ENCODE data around the gene AP1S1. TPM values are rescaled to one million over a fixed set of nuclear protein-coding genes. Genes with fewer than 3 reads are reported as not detected.

AP1S1 gene
- total and polyA plus RNA-seq, 2 donors (not counting 1 experiment from before 2014, with no cell fraction given) = 10.3 to 16.3 TPM

DNA sequence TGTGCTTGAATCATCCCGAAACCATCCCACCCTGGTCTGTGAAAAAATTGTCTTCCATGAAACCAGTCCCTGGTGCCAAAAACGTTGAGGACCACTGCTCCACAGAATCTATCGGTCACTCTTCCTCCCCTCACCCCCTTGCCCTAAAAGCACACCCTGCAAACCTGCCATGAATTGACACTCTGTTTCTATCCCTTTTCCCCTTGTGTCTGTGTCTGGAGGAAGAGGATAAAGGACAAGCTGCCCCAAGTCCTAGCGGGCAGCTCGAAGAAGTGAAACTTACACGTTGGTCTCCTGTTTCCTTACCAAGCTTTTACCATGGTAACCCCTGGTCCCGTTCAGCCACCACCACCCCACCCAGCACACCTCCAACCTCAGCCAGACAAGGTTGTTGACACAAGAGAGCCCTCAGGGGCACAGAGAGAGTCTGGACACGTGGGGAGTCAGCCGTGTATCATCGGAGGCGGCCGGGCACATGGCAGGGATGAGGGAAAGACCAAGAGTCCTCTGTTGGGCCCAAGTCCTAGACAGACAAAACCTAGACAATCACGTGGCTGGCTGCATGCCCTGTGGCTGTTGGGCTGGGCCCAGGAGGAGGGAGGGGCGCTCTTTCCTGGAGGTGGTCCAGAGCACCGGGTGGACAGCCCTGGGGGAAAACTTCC is 28.2 kb upstream of the AP1S1 start:
- Mint-ChIP-seq H3K4me3 (peak overlapping the region; percentile 82), H3K4me1 (peaks cover 46% of the 10 kb centered on the region), H3K9me3 (ENCODE audit: insufficient read depth) (no peaks in the 10 kb centered on the region), H3K27me3 (peaks cover 37% of the 10 kb centered on the region), H3K27ac (peak overlapping the region; percentile 75)
- peaks cover 0 to 11% (median 0%) of the 10 kb centered on the region in 3 donors for H3K9me3 ChIP-seq (ENCODE audit: control extremely low read depth in 1 of 3, control insufficient read depth in 2 of 3, insufficient read depth in 1 of 3, low read length in 2 of 3)
- H2AFZ ChIP-seq (ENCODE audit: insufficient read depth, low read depth, low read length, poor library complexity, severe bottlenecking) = peak overlapping the region; percentile 56
- TF ChIP-seq, protein P1, sequence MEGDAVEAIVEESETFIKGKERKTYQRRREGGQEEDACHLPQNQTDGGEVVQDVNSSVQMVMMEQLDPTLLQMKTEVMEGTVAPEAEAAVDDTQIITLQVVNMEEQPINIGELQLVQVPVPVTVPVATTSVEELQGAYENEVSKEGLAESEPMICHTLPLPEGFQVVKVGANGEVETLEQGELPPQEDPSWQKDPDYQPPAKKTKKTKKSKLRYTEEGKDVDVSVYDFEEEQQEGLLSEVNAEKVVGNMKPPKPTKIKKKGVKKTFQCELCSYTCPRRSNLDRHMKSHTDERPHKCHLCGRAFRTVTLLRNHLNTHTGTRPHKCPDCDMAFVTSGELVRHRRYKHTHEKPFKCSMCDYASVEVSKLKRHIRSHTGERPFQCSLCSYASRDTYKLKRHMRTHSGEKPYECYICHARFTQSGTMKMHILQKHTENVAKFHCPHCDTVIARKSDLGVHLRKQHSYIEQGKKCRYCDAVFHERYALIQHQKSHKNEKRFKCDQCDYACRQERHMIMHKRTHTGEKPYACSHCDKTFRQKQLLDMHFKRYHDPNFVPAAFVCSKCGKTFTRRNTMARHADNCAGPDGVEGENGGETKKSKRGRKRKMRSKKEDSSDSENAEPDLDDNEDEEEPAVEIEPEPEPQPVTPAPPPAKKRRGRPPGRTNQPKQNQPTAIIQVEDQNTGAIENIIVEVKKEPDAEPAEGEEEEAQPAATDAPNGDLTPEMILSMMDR (IDR thresholded peaks at IDR 0.05) = no peak
- no peak for TF ChIP-seq EZH2 (IDR thresholded peaks at IDR 0.05; ENCODE audit: borderline replicate concordance, insufficient read depth, low read depth, low read length, poor library complexity, severe bottlenecking)
- peak overlapping the region in 1 of 5 experiments; percentile 1 for H3K4me3 ChIP-seq (ENCODE audit: control extremely low read depth in 1 of 5, extremely low read depth in 1 of 5, insufficient read depth in 1 of 5, low read depth in 2 of 5, low read length in 4 of 5)
- CTCF ChIA-PET = interaction anchor here (1.2 to 3.3 kb wide), 4 partner anchors 10 to 67 kb away, joined by 3 to 28 read pairs (median 4); no protein-coding TSS in a partner anchor
- DNase-seq (no peak), ATAC-seq (ENCODE audit: low read depth) (peak; percentile 73)
- peaks cover 0 to 22% (median 7%) of the 10 kb centered on the region in 4 experiments for H3K27me3 ChIP-seq (replicated peaks in 1 of 4; ENCODE audit: control extremely low read depth in 1 of 4, control insufficient read depth in 3 of 4, insufficient read depth in 4 of 4, low read length in 3 of 4)
- peaks cover 24 to 25% of the 10 kb centered on the region in 2 donors for H3K4me1 ChIP-seq (ENCODE audit: control insufficient read depth in 2 of 2, insufficient read depth in 2 of 2, low read length in 2 of 2)
- 14% methylated on average over 11 of the region's 15 CpGs for whole genome bisulfite sequencing (ENCODE audit: insufficient coverage)
- POLR2A ChIA-PET = interaction anchor here (0.6 kb wide), 1 partner anchor 48 kb away, joined by 3 read pairs; no protein-coding TSS in a partner anchor
- H4K20me1 ChIP-seq (ENCODE audit: control insufficient read depth, insufficient read depth, low read length, poor library complexity, severe bottlenecking) = no peaks in the 10 kb centered on the region
- H3K4me2 ChIP-seq (replicated peaks; ENCODE audit: low read depth, low read length, poor library complexity, severe bottlenecking) = peak overlapping the region; percentile 53
- peak overlapping the region; percentile 30 for H3K9ac ChIP-seq (ENCODE audit: low read length)
- no peaks in the 10 kb centered on the region for H3K36me3 ChIP-seq (replicated peaks in 1 of 2; ENCODE audit: control extremely low read depth in 1 of 2, control insufficient read depth in 1 of 2, extremely low read depth in 1 of 2, insufficient read depth in 2 of 2, low read length in 1 of 2)
- H3K27ac ChIP-seq (ENCODE audit: low read length in 2 of 2) = no peak overlapping the region
- intact Hi-C loops (cut with micrococcal nuclease) = loop anchor here (5.0 kb wide), 1 partner anchor 49 kb away; no protein-coding TSS in a partner anchor
- no peaks in the 10 kb centered on the region for H3K79me2 ChIP-seq (ENCODE audit: control insufficient read depth, insufficient read depth, low read length)
